HCT116 (cell line): ENCODE measurements around the gene MCUR1. TPM values are rescaled to one million over a fixed set of nuclear protein-coding genes. Genes with fewer than 3 reads are reported as not detected.

ENCODE experiments used
- ATAC-seq: fragments of 200-7000 bp; cut with Tn5 transposase; 2 replicates; pipeline ENCODE4 v1.9.1; 2020; ENCODE audit warnings: mild to moderate bottlenecking, moderate library complexity
- BruUV-seq: library from RNA; stranded (reverse); fragments of 400-500 nt; replicated peaks from 2 replicates; lab custom pipeline; 2021; lab: Mats Ljungman, UMichigan
- CTCF ChIA-PET: fragments of 300-600 bp; sonication (Branson Sonifier 250); formaldehyde crosslinking; loops from one replicate; lab custom pipeline; 2021; ENCODE audit warnings: antibody characterized with exemption; lab: Charles Lee
- POLR2A ChIA-PET: fragments of 300-600, 350-600 bp; sonication (Branson Sonifier 250); formaldehyde crosslinking; loops from one replicate; lab custom pipeline; 2021; ENCODE audit warnings: antibody characterized with exemption; lab: Charles Lee
- RAD21 ChIA-PET, 2 experiments: fragments of 300-600 bp; sonication (Branson Sonifier 250); formaldehyde crosslinking; loops; one replicate each; lab custom pipeline; 2023; ENCODE audit warnings: low total read pairs in 2 of 2; ENCODE audit not compliant: uncharacterized antibody in 2 of 2, unreplicated experiment in 2 of 2, low non-redundant PET in 1 of 2; lab: Charles Lee
- DNase-seq: peaks from one replicate; pipeline ENCODE4 v3.0.0-alpha.2; 2010; ENCODE audit warnings: low read depth, low spot score
- H2AFZ ChIP-seq: fragments of 200-600 bp; shearing (Covaris generic), sonication (generic); 2 replicates; pipeline ENCODE4 v1.6.1; 2017; ENCODE audit warnings: low read depth, mixed run types, mixed read lengths, antibody characterized with exemption, low read length; ENCODE audit not compliant: poor library complexity, severe bottlenecking
- H3K27ac ChIP-seq: 2 replicates; pipeline ENCODE4 v1.5.1; 2012; ENCODE audit warnings: low read depth, low read length
- H3K27me3 ChIP-seq: fragments of 200-600 bp; sonication (generic); 2 replicates; pipeline ENCODE4 v1.6.1; 2016; ENCODE audit warnings: mixed run types, low read length, mixed read lengths; ENCODE audit not compliant: insufficient read depth
- H3K36me3 ChIP-seq, 2 experiments: fragments of 200-500 bp in 1 of 2; fragments of 200-600 bp in 1 of 2; sonication (Bioruptor generic) in 1 of 2; sonication (generic) in 1 of 2; 2 replicates each; pipeline versions ENCODE4 v1.5.1 to v1.6.1; 2014 to 2016; ENCODE audit warnings: low read length in 2 of 2, inconsistent platforms in 1 of 2, mixed read lengths in 1 of 2, mixed run types in 1 of 2; ENCODE audit not compliant: insufficient read depth in 2 of 2, control insufficient read depth in 1 of 2
- H3K4me1 ChIP-seq, 2 experiments: fragments of 200-600 bp in 1 of 2; sonication (generic) in 1 of 2; 2 replicates each; pipeline versions ENCODE4 v1.5.1 to v1.6.1; 2012 to 2017; ENCODE audit warnings: low read length in 2 of 2, inconsistent platforms in 1 of 2, mild to moderate bottlenecking in 1 of 2, mixed read lengths in 1 of 2, mixed run types in 1 of 2, moderate library complexity in 1 of 2; ENCODE audit not compliant: insufficient read depth in 2 of 2, control insufficient read depth in 1 of 2
- H3K4me2 ChIP-seq: fragments of 200-600 bp; sonication (generic); 2 replicates; pipeline ENCODE4 v1.6.1; 2017; ENCODE audit warnings: mixed run types, low read length, mixed read lengths
- H3K4me3 ChIP-seq, 2 experiments: fragments of 200-600 bp in 1 of 2; sonication (generic) in 1 of 2; replicated peaks in 1 of 2; 2 replicates each; pipeline ENCODE4 v1.5.1; 2011 to 2016; ENCODE audit warnings: low read length in 2 of 2, control low read depth in 1 of 2, low read depth in 1 of 2, mild to moderate bottlenecking in 1 of 2, mixed read lengths in 1 of 2, mixed run types in 1 of 2
- H3K79me2 ChIP-seq: fragments of 200-600 bp; sonication (generic); 2 replicates; pipeline ENCODE4 v1.6.1; 2017; ENCODE audit warnings: mild to moderate bottlenecking, mixed run types, low read length, moderate library complexity, mixed read lengths; ENCODE audit not compliant: insufficient read depth
- H3K9ac ChIP-seq: fragments of 200-600 bp; sonication (generic); 2 replicates; pipeline ENCODE4 v1.6.1; 2016; ENCODE audit warnings: low read length, mixed read lengths
- H3K9me2 ChIP-seq: fragments of 200-600 bp; sonication (generic), shearing (Covaris generic); 2 replicates; pipeline ENCODE4 v1.6.1; 2017; ENCODE audit warnings: mixed run types, mild to moderate bottlenecking, moderate library complexity; ENCODE audit not compliant: insufficient read depth
- H3K9me3 ChIP-seq, 2 experiments: fragments of 200-500 bp in 1 of 2; fragments of 200-600 bp in 1 of 2; sonication (Bioruptor generic) in 1 of 2; sonication (generic) in 1 of 2; 2 replicates each; pipeline ENCODE4 v1.6.1; 2014 to 2017; ENCODE audit warnings: low read length in 2 of 2, mixed read lengths in 2 of 2, inconsistent platforms in 1 of 2, low read depth in 1 of 2, mild to moderate bottlenecking in 1 of 2, mixed run types in 1 of 2, moderate library complexity in 1 of 2; ENCODE audit not compliant: control insufficient read depth in 1 of 2, insufficient read depth in 1 of 2
- H4K20me1 ChIP-seq: fragments of 200-600 bp; sonication (generic), shearing (Covaris generic); 2 replicates; pipeline ENCODE4 v1.6.1; 2017; ENCODE audit warnings: mixed run types, mild to moderate bottlenecking, moderate library complexity; ENCODE audit not compliant: insufficient read depth
- CBX3 ChIP-seq: IDR thresholded peaks from 2 replicates; pipeline ENCODE4 v1.6.1; 2012; ENCODE audit warnings: low read depth
- CEBPB ChIP-seq: IDR thresholded peaks from 2 replicates; pipeline ENCODE4 v1.6.1; 2012; ENCODE audit warnings: low read depth
- ELF1 ChIP-seq: IDR thresholded peaks from 2 replicates; pipeline ENCODE4 v1.6.1; 2012; ENCODE audit warnings: low read depth, borderline replicate concordance
- EZH2 ChIP-seq: fragments of 200-600 bp; sonication (generic); IDR thresholded peaks from 2 replicates; pipeline ENCODE4 v1.6.1; 2017; ENCODE audit warnings: antibody characterized with exemption, mixed run types
- FOSL1 ChIP-seq: IDR thresholded peaks from 2 replicates; pipeline ENCODE4 v1.6.1; 2012; ENCODE audit warnings: low read depth
- POLR2A ChIP-seq: IDR thresholded peaks from 2 replicates; pipeline ENCODE4 v1.7.0; 2011; ENCODE audit warnings: borderline replicate concordance; ENCODE audit not compliant: insufficient read depth, insufficient read length; ENCODE audit errors: extremely low read depth
- POLR2AphosphoS5 ChIP-seq: IDR thresholded peaks from 2 replicates; pipeline ENCODE4 v1.6.1; 2011; ENCODE audit warnings: mild to moderate bottlenecking, low read depth, low read length, moderate library complexity
- RAD21 ChIP-seq: IDR thresholded peaks from 2 replicates; pipeline ENCODE4 v1.6.1; 2012; ENCODE audit warnings: low read depth, mild to moderate bottlenecking
- SIN3A ChIP-seq: IDR thresholded peaks from 2 replicates; pipeline ENCODE4 v1.6.1; 2012; ENCODE audit warnings: low read depth
- SP1 ChIP-seq: IDR thresholded peaks from 2 replicates; pipeline ENCODE4 v1.6.1; 2012; ENCODE audit warnings: low read depth
- SRF ChIP-seq: IDR thresholded peaks from 2 replicates; pipeline ENCODE4 v1.6.1; 2012; ENCODE audit warnings: low read depth
- TCF7L2 ChIP-seq: IDR thresholded peaks from 2 replicates; pipeline ENCODE4 v1.7.0; 2011; ENCODE audit warnings: borderline replicate concordance, inconsistent platforms; ENCODE audit not compliant: insufficient read depth, insufficient read length; ENCODE audit errors: extremely low read depth
- YY1 ChIP-seq: IDR thresholded peaks from 2 replicates; pipeline ENCODE4 v1.6.1; 2011; ENCODE audit warnings: low read length, low read depth, moderate library complexity, mild to moderate bottlenecking; ENCODE audit not compliant: insufficient replicate concordance; ENCODE audit errors: extremely low read depth
- ZNF274 ChIP-seq: fragments of 200-500 bp; sonication (Bioruptor generic); IDR thresholded peaks from 2 replicates; pipeline ENCODE4 v1.6.1; 2014; ENCODE audit warnings: mild to moderate bottlenecking, low read depth, low read length, inconsistent platforms
- intact Hi-C: fragments of 100-400 bp; cut with micrococcal nuclease; formaldehyde crosslinking; loops from 2 replicates; pipeline ENCODE4 v1.10.0; 2022
- total RNA-seq: library from RNA; stranded (reverse); gene quantifications from one replicate; pipeline ENCODE4 v1.2.1, GENCODE V29; 2021; ENCODE audit not compliant: unreplicated experiment
- TF ChIP-seq, protein P1 (sequence below): IDR thresholded peaks from 2 replicates; pipeline ENCODE4 v1.6.1; 2012
- TF ChIP-seq, protein P2 (sequence below), 3 experiments: fragments of 200-600 bp in 1 of 3; sonication (generic) in 1 of 3; IDR thresholded peaks in 2 of 3; conservative IDR thresholded peaks in 1 of 3; 2 replicates each; pipeline ENCODE4 v1.5.1; 2012 to 2017; ENCODE audit warnings: low read depth in 2 of 3, low read length in 2 of 3, antibody characterized with exemption in 1 of 3, borderline replicate concordance in 1 of 3, control low read depth in 1 of 3, mild to moderate bottlenecking in 1 of 3, mixed read lengths in 1 of 3, mixed run types in 1 of 3, moderate library complexity in 1 of 3; ENCODE audit not compliant: insufficient read depth in 1 of 3
- TF ChIP-seq, protein P3 (sequence below): IDR thresholded peaks from 2 replicates; pipeline ENCODE4 v1.6.1; 2012
- TF ChIP-seq, protein P4 (sequence below): IDR thresholded peaks from 2 replicates; pipeline ENCODE4 v1.6.1; 2012; ENCODE audit warnings: low read depth

Gene MCUR1
- total RNA-seq, 1 experiment from 2014 or later = 33.2 TPM

DNA sequence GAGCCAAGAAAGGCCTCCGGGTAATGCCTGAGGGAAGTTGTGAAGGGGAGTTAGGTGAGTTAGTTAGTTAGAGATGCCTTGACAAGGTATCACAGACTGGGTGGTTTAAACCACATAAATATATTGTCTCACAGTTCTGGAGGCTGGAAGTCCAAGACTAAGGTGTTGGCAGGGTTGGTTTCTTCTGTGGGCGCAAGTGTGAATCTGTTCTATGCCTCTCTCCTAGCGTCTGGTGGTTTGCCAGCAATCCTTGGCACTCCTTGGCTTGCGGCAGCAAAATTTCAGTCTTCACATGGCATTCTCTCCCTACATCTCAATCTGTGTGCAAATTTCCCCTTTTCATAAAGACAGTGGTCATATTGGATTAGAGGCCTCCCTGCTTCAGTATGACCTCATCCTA, 73.0 kb downstream of the MCUR1 start:
- Histone ChIP-seq H4K20me1 (no peaks in the 10 kb centered on the region), H3K9ac (no peak overlapping the region), H3K79me2 (no peaks in the 10 kb centered on the region), H3K4me2 (no peak overlapping the region), H2AFZ (no peak overlapping the region), H3K36me3 (no peaks in the 10 kb centered on the region), H3K4me1 (no peaks in the 10 kb centered on the region), H3K27ac (no peak overlapping the region), H3K9me3 (no peaks in the 10 kb centered on the region), H3K9me2 (no peaks in the 10 kb centered on the region), H3K4me3 (no peak overlapping the region), H3K27me3 (no peaks in the 10 kb centered on the region)
- no peak for TF ChIP-seq POLR2A
- TF ChIP-seq, protein P1, sequence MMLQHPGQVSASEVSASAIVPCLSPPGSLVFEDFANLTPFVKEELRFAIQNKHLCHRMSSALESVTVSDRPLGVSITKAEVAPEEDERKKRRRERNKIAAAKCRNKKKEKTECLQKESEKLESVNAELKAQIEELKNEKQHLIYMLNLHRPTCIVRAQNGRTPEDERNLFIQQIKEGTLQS = no peak
- TF ChIP-seq YY1 = no peak
- no peak for TF ChIP-seq TCF7L2
- TF ChIP-seq FOSL1 = no peak
- no peak for TF ChIP-seq RAD21
- no peak for TF ChIP-seq POLR2AphosphoS5
- TF ChIP-seq, protein P2, sequence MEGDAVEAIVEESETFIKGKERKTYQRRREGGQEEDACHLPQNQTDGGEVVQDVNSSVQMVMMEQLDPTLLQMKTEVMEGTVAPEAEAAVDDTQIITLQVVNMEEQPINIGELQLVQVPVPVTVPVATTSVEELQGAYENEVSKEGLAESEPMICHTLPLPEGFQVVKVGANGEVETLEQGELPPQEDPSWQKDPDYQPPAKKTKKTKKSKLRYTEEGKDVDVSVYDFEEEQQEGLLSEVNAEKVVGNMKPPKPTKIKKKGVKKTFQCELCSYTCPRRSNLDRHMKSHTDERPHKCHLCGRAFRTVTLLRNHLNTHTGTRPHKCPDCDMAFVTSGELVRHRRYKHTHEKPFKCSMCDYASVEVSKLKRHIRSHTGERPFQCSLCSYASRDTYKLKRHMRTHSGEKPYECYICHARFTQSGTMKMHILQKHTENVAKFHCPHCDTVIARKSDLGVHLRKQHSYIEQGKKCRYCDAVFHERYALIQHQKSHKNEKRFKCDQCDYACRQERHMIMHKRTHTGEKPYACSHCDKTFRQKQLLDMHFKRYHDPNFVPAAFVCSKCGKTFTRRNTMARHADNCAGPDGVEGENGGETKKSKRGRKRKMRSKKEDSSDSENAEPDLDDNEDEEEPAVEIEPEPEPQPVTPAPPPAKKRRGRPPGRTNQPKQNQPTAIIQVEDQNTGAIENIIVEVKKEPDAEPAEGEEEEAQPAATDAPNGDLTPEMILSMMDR (IDR thresholded peaks at IDR 0.05 in 2 of 3, conservative IDR thresholded peaks at IDR 0.05 in 1 of 3; ENCODE audit: borderline replicate concordance in 1 of 3, insufficient read depth in 1 of 3, low read depth in 2 of 3, low read length in 2 of 3) = no peak
- TF ChIP-seq SP1 = no peak
- TF ChIP-seq ZNF274 = no peak
- no peak for TF ChIP-seq ELF1
- TF ChIP-seq CBX3 = no peak
- TF ChIP-seq SIN3A = no peak
- TF ChIP-seq, protein P3, sequence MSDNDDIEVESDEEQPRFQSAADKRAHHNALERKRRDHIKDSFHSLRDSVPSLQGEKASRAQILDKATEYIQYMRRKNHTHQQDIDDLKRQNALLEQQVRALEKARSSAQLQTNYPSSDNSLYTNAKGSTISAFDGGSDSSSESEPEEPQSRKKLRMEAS = no peak
- no peak for TF ChIP-seq SRF
- TF ChIP-seq, protein P4, sequence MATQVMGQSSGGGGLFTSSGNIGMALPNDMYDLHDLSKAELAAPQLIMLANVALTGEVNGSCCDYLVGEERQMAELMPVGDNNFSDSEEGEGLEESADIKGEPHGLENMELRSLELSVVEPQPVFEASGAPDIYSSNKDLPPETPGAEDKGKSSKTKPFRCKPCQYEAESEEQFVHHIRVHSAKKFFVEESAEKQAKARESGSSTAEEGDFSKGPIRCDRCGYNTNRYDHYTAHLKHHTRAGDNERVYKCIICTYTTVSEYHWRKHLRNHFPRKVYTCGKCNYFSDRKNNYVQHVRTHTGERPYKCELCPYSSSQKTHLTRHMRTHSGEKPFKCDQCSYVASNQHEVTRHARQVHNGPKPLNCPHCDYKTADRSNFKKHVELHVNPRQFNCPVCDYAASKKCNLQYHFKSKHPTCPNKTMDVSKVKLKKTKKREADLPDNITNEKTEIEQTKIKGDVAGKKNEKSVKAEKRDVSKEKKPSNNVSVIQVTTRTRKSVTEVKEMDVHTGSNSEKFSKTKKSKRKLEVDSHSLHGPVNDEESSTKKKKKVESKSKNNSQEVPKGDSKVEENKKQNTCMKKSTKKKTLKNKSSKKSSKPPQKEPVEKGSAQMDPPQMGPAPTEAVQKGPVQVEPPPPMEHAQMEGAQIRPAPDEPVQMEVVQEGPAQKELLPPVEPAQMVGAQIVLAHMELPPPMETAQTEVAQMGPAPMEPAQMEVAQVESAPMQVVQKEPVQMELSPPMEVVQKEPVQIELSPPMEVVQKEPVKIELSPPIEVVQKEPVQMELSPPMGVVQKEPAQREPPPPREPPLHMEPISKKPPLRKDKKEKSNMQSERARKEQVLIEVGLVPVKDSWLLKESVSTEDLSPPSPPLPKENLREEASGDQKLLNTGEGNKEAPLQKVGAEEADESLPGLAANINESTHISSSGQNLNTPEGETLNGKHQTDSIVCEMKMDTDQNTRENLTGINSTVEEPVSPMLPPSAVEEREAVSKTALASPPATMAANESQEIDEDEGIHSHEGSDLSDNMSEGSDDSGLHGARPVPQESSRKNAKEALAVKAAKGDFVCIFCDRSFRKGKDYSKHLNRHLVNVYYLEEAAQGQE = no peak
- TF ChIP-seq EZH2 = no peak
- TF ChIP-seq CEBPB = no peak
- RAD21 ChIA-PET = no interaction called here
- DNase-seq (no peak), ATAC-seq (no peak)
- BruUV-seq = no TSS peak
- POLR2A ChIA-PET = no interaction called here
- CTCF ChIA-PET = no interaction called here
- intact Hi-C loops = no loop called here
